Dermis blood vessel endothelial cell (primary cell): ENCODE measurements around the gene CNOT4. TPM values are rescaled to one million over a fixed set of nuclear protein-coding genes. Genes with fewer than 3 reads are reported as not detected.

Source experiments
- DNase-seq: peaks from one replicate; pipeline ENCODE4 v3.0.0; 2010
- total RNA-seq: library from RNA; depleted of rRNA; stranded (reverse); fragments of >200 nt; gene quantifications from 2 replicates; pipeline ENCODE4 v1.2.3, GENCODE V29; 2014

Gene CNOT4
- total RNA-seq, 1 donor from 2014 or later: 4.8 TPM

GRCh38 chr7:135390829-135391228 lies 119.1 kb downstream of the CNOT4 start:
- DNase-seq: no peak

DNA sequence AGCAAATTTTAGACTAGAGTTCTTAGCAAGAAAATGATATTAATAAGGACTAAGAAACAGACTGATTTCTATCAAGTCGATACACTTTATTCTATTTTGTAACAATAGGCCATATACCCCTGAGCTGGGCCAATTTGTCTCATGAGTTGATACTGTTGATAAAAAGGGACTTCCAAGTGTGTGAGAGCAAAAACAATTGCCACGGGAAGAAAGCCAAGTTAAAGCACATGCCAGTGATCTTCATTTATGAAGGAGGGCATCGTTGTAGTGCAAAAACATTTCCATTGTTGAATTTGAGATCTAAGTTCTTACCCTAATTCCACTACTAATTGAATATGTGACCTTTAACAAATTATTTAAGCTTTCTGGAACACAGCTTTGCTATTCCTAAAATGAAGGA lies 119.9 kb downstream of the CNOT4 start:
- DNase-seq: peak; percentile 41

GRCh38 chr7:135388616-135389015 lies 121.3 kb downstream of the CNOT4 start:
- DNase-seq: no peak

DNA sequence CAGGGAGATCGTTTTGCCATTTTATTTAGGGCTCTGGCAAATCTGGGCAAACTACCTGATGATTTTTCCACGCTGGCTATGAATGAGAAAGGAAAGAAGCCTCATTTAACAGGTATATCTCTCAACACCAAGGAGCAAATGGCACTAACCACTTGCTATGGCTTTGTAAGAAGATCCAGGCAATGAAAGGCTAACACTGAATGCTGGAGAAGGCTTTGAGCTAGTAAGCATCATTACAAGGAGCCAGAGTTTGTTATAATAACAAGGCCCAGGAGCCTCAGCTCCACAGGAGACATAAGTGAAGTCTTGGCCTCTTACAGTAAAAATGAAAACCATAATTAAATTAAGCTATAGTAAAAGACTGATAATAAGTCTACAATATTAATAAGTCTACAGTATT lies 123.1 kb downstream of the CNOT4 start:
- no peak for DNase-seq

DNA sequence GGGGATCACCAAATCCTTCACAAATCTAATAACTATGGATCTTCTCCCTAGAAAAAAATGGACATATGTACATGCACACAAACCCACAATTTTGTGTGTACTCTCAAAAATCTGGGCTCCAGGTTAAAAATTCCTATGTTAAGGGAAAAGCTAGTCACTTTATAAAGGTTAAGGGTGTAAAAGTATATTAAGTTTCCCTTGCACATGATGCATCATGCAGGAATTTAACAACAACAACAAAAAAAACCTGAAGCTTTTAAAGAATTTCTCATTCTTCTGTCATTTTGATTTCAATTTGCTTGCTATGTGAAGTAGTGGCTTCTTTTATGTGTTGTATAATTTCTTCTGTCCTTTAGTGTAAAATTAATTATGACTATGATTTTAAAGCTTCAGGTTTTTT lies 123.7 kb downstream of the CNOT4 start:
- no peak for DNase-seq

- DNase-seq: no peak
Measured at GRCh38 chr7:135385209-135385608, 124.7 kb downstream of the CNOT4 start.

GRCh38 chr7:135383525-135384175 lies 126.3 kb downstream of the CNOT4 start:
- DNase-seq: no peak

DNA sequence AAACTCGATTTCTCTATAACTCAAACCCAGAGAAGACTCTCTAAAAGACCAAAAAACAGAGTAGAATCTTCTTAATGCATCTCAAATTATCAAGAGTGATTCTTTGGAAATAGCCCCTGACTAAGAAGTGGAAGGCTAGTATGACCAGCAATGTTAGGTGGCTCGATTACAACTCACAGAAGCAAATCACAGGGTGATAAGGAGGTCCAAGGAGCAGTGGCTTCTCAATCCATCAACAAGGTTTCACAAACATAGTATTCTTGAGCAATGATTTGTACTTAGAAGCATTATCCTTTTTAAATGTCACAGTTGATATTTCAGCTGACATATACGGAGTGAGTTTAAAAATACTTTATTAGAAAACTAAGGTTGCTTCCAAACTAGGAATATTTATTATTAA lies 127.7 kb downstream of the CNOT4 start:
- DNase-seq: no peak

GRCh38 chr7:135381369-135381768 lies 128.5 kb downstream of the CNOT4 start:
- no peak for DNase-seq

DNA sequence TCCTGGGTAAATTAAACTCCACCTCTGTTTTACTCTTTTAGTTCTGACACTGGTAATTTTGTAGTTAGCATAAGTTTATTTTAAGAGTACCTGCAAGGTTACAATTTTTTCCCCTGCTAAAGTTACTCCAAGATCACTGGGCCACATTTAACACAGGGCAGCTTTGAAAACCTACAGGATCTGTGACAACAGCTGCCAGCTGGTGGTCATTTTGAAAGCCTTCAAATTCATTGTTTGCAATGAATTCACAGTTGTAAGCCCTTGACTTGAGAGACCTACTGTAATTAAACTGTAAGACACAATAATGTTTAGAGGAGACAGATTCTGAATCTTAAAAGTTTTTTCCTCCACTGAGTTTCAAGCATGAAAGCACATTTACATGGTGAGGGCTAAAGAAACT lies 129.6 kb downstream of the CNOT4 start:
- DNase-seq: no peak

DNA sequence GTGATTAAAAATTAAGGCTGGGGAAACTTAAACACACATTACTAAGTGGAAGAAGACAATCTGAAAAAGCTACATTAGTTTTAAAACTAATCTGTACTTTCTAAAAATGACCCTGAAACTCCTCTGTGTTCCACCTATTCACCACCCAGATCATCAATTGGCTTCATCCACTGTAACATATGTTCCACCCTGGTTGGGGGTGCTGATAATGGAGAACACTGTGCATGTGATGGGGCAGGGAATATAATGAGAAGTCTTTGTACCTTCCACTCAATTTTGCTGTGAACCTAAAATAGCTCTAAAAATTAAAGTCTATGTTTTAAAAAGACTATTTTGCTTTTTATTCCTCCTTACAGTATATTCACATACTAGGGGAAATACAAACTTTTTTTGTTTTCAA lies 132.7 kb downstream of the CNOT4 start:
- no peak for DNase-seq

- DNase-seq: no peak
Measured at GRCh38 chr7:135375908-135376699, 133.8 kb downstream of the CNOT4 start.

DNA sequence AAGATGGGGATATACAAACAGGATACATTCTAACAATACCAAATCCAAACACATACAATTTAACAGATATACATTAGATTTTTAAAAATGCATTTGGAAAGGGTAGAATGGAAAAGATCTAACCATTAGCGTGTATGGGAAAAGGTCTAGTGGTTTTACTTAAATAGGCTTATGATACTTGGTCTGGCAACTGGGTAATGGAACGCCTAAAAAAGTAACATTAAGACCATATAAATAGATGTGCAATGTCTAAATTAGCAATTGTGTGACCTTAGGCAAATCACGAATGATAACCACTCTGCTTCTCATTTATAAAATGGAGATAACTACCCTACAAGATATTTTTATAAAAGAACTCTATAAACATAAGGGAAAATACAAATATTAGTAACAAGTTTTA lies 135.2 kb downstream of the CNOT4 start:
- DNase-seq: no peak

- DNase-seq: no peak
Measured at GRCh38 chr7:135372222-135372621, 137.7 kb downstream of the CNOT4 start.

DNA sequence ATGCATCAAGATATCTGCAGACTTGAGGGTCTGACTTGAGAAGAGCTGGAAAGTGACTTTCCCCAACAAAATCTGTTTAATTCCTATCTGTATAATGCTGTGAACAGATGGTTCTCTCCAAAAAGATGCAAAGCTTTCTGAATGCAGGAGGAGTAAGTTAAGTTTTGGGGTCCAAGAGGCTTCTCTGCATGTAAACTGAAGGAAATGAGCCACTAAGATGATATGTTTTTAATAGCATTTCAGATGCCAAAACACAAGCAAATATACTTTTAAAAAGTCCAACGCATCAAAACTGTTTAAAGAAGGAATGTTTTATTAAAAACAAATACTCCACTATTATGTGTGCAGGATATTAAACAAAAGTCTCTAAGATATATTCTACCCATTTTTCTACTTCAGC lies 139.2 kb downstream of the CNOT4 start:
- DNase-seq: no peak

DNA sequence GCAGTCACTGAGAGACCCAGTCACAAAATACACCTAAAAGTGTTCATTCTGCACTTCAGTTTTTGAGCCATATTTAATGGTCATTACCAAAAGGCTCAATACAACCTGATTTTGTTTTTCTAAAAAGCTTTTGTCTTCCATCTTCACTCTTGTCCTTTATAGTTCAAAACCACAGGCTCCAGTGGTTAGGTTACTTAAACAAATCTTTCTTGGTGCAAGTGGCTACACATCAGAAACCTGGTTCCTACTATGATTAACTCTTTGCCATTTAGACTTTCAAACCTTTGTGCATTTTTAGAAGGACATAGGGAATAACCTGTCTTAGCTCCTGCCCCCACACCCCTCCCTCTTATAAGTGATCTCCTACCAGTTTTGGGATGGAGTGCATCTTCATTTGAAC lies 140.5 kb downstream of the CNOT4 start:
- DNase-seq: no peak

DNA sequence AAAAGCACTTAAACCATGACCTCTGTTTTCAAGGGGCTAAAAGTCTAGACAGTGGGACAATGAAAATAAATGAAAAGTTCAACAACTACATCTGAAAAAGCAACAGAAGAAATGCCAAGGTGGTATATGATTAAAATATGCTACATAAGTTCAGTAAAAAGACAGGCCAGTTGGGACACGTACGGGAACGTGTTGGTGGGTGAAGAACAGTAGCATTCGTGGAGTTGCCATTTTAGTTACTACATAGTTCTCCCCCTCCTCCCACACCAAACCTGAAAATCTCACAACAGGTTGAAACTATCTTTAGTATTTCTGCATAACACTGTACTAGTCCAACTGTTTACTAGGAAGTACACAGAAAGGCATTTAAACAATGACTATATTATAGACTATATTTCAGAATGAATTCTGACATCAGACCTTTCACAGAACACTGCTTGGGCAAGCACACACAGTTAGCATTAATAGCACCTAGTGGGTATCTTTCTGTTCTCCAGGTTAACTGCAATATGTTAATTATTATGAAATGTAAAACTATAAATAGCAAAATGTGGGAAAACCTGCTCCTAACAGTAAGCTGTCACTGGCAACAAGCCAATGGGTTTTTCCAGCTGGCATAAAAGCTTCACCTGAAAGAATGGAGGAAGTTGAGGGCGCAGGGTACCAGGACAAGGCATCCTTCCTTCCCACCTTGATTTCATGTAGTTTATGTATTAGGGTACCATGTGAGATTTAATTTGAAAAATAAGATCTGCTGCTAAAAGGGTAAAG lies 141.3 kb downstream of the CNOT4 start:
- no peak for DNase-seq

DNA sequence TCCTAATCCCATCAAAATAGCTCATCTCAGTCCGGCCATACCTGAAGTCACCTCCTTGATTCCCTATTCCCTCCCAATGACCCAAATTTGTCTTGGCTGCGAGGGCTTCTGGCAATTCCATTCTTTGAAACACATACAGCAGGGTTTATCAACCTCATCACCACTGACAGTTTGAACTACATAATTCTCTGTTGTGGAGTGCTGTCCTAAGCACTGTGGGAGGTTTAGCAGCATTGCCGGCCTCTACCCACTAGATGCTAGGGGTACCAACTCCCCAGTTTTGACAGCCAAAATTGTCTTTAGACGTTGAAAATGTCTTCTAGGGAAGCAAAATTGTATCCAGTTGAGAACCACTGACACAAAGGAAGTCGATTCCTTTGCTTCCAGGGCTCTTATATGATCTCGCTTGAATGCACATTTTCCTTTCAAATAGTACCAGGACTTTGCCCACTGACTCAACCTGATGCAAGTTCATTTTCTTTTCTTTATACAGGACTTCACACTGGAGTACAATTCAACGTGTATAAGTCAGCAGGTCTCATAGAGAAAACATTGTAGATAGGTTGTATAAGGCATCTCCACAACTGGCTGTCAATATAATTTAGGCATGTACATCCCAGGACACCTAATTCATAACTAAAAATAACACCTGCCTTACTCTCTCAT lies 142.9 kb downstream of the CNOT4 start:
- no peak for DNase-seq

DNA sequence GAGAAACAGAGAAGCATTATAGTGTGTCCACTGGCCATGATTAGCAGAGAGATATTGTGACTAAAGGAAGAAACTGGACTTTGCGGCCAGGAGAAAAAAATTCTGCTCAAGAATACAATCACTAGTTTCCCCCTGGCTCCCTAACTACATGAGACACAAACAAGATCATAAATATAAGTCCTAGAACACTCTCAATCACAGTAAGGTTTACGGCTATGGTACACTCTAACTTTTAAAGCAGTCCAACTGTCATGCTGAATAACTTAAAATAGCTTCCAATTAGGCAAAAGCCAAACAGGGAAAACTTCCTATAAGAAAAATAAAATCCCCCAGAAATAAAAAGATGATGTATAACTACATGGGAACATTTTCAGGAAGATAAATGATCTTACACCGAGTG lies 144.2 kb downstream of the CNOT4 start:
- no peak for DNase-seq

DNA sequence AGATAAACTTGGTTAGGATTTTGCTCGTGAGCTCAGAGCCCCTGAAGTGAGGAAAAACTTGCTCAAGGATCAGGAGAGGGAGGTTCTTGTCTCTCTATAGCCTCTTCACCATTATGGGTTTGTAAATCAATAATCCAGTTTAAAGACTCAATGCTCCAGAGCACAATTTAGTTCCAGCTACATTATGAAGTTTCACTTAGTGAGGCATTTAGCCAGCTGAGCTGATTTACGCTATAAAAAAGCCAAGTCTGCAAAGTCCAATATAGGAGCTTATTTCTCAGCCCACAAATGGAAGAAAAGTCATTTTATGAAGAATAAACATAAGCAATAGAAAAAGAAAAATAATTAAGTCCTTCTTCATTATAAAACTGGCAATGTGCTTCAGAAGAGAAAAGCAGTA lies 145.7 kb downstream of the CNOT4 start:
- no peak for DNase-seq

DNA sequence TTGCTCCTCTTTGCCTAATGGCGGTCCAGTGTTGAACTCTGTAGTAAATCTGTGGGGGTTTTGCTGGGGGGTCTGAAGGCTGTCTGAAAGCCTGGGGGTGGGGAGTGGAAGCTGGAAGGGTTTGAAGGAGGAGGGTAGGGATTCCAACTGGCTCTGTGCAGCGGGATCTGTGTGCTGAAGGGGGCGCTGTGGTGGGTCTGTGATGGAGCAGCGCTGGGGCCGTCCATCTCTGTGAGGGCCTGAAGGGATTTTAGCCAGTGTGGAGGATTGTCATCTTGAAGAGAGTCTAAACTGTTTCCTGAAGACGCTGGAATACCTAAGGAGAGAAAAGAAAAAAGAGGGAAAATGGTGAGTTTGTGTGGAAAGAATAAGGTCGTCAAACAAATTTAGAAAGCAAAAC lies 147.0 kb downstream of the CNOT4 start:
- DNase-seq: no peak

DNA sequence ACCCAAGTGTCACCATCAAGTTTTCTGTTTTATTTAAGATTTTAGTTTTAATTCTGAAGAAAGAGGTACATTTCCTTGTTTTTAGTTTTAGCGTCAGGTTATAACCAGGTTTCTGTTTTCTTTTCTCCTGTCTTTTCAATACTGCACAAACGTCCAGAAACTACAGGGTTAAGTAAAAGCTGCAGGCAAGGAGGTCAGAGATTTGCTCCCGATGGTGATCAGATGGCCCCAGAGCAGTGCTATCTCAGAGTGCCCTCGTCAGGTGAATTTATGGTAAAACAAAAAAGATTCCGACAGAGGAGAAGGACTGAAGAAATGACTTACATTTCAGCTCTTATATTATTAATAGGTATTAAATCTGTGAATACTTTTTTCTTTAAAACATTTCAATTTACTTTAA lies 148.1 kb downstream of the CNOT4 start:
- no peak for DNase-seq

- no peak for DNase-seq
Measured at GRCh38 chr7:135359615-135360014, 150.3 kb downstream of the CNOT4 start.
